Osteocyte (in vitro differentiated cells): Measurements from ENCODE around the gene RPL39L. TPM values are rescaled to one million over a fixed set of nuclear protein-coding genes. Genes with fewer than 3 reads are reported as not detected.

Source experiments
- DNase-seq: peaks from one replicate; pipeline ENCODE4 v3.0.0; 2021; ENCODE audit warnings: mixed read lengths; ENCODE audit not compliant: unreplicated experiment; ENCODE audit errors: extremely low spot score
- H3K27ac Mint-ChIP-seq: one replicate; pipeline ENCODE4 v1.8.0; 2021; ENCODE audit warnings: mild to moderate bottlenecking, mixed read lengths; ENCODE audit not compliant: unreplicated experiment
- H3K27me3 Mint-ChIP-seq: one replicate; pipeline ENCODE4 v1.8.0; 2021; ENCODE audit warnings: mixed read lengths; ENCODE audit not compliant: unreplicated experiment
- H3K36me3 Mint-ChIP-seq: one replicate; pipeline ENCODE4 v1.8.0; 2021; ENCODE audit warnings: mixed read lengths; ENCODE audit not compliant: unreplicated experiment
- H3K4me1 Mint-ChIP-seq: one replicate; pipeline ENCODE4 v1.8.0; 2021; ENCODE audit warnings: mixed read lengths; ENCODE audit not compliant: unreplicated experiment
- H3K4me3 Mint-ChIP-seq: one replicate; pipeline ENCODE4 v1.8.0; 2021; ENCODE audit warnings: mild to moderate bottlenecking, moderate library complexity, mixed read lengths; ENCODE audit not compliant: unreplicated experiment
- H3K9me3 Mint-ChIP-seq: one replicate; pipeline ENCODE4 v1.8.0; 2021; ENCODE audit warnings: mixed read lengths; ENCODE audit not compliant: unreplicated experiment
- CTCF ChIP-seq: fragments of 200-600 bp; sonication (generic); IDR thresholded peaks from 2 replicates; pipeline ENCODE4 v1.5.0; 2021; ENCODE audit warnings: antibody characterized with exemption, mild to moderate bottlenecking, moderate library complexity
- total RNA-seq: library from RNA; stranded (reverse); gene quantifications from 2 replicates; pipeline ENCODE4 v1.2.1, GENCODE V29; 2021

Gene RPL39L
- total RNA-seq, 1 donor from 2014 or later = 19.5 TPM

GRCh38 chr3:187079090-187080022 lies 59.9 kb downstream of the RPL39L start:
- Mint-ChIP-seq H3K27ac (no peak overlapping the region), H3K4me3 (no peak overlapping the region), H3K27me3 (no peaks in the 10 kb centered on the region), H3K9me3 (no peaks in the 10 kb centered on the region), H3K36me3 (peaks cover 30% of the 10 kb centered on the region), H3K4me1 (peaks cover 13% of the 10 kb centered on the region)
- DNase-seq = no peak
- no peak for TF ChIP-seq CTCF

GRCh38 chr3:187077537-187077936 lies 61.8 kb downstream of the RPL39L start:
- DNase-seq = no peak
- H3K27ac Mint-ChIP-seq = no peak overlapping the region
- H3K36me3 Mint-ChIP-seq = peaks cover 37% of the 10 kb centered on the region
- no peak for TF ChIP-seq CTCF
- H3K27me3 Mint-ChIP-seq = no peaks in the 10 kb centered on the region
- H3K4me3 Mint-ChIP-seq = no peak overlapping the region
- H3K9me3 Mint-ChIP-seq = no peaks in the 10 kb centered on the region
- no peaks in the 10 kb centered on the region for H3K4me1 Mint-ChIP-seq

GRCh38 chr3:187077085-187077484 lies 62.2 kb downstream of the RPL39L start:
- Mint-ChIP-seq H3K4me3 (no peak overlapping the region), H3K9me3 (no peaks in the 10 kb centered on the region), H3K36me3 (peaks cover 37% of the 10 kb centered on the region), H3K27me3 (no peaks in the 10 kb centered on the region), H3K4me1 (no peaks in the 10 kb centered on the region), H3K27ac (no peak overlapping the region)
- DNase-seq = no peak
- TF ChIP-seq CTCF = no peak

- Mint-ChIP-seq H3K4me3 (no peak overlapping the region), H3K27me3 (no peaks in the 10 kb centered on the region), H3K36me3 (peaks cover 37% of the 10 kb centered on the region), H3K4me1 (no peaks in the 10 kb centered on the region), H3K27ac (no peak overlapping the region), H3K9me3 (no peaks in the 10 kb centered on the region)
- no peak for TF ChIP-seq CTCF
- DNase-seq = no peak
Measured at GRCh38 chr3:187076297-187076696, 63.0 kb downstream of the RPL39L start.

- Mint-ChIP-seq H3K27ac (no peak overlapping the region), H3K9me3 (peaks cover under 1% of the 10 kb centered on the region), H3K36me3 (peaks cover 44% of the 10 kb centered on the region), H3K4me3 (no peak overlapping the region), H3K27me3 (no peaks in the 10 kb centered on the region), H3K4me1 (no peaks in the 10 kb centered on the region)
- no peak for DNase-seq
- no peak for TF ChIP-seq CTCF
Measured at GRCh38 chr3:187074846-187075245, 64.5 kb downstream of the RPL39L start.
